Motor neuron (in vitro differentiated cells): ENCODE results near the gene SLC1A5. TPM values are rescaled to one million over a fixed set of nuclear protein-coding genes. Genes with fewer than 3 reads are reported as not detected.
"Not testable (repeated sequence)": the region's sequence is repeated elsewhere in the genome, so short reads cannot be mapped to it uniquely, and the experiment has no call there.

Experiments used
- ATAC-seq, 8 experiments: fragments of 200-7000 bp; cut with Tn5 transposase; replicated peaks in 6 of 8; 2 replicates each; pipeline ENCODE4 v1.8.0; 2021; ENCODE audit warnings: mild to moderate bottlenecking in 8 of 8, moderate library complexity in 8 of 8
- H3K27ac ChIP-seq, 2 donors: fragments of 250-450 bp; sonication (Bioruptor Pico); 2 replicates each; pipeline ENCODE4 v1.9.0; 2021; ENCODE audit warnings: antibody characterized with exemption in 2 of 2, mild to moderate bottlenecking in 2 of 2, moderate library complexity in 1 of 2
- H3K4me1 ChIP-seq, 2 donors: fragments of 250-450 bp; sonication (Bioruptor Pico); replicated peaks in 1 of 2; 2 replicates each; pipeline ENCODE4 v1.6.1; 2021; ENCODE audit warnings: antibody characterized with exemption in 2 of 2, mild to moderate bottlenecking in 2 of 2, moderate library complexity in 1 of 2
- H3K4me3 ChIP-seq, 5 donors: fragments of 250-450 bp; sonication (Bioruptor Pico); 2 replicates each; pipeline ENCODE4 v1.9.0; 2021; ENCODE audit warnings: antibody characterized with exemption in 5 of 5, mild to moderate bottlenecking in 5 of 5, moderate library complexity in 4 of 5
- WGBS, 10 experiments: fragments of 450-650 bp; shearing (Covaris generic); methylation state at CpG; one replicate each; pipeline ENCODE4 v1.0.0; 2022; 5-methylcytosine and 5-hydroxymethylcytosine counted together
- in situ Hi-C, 9 experiments: fragments of 400-800 bp; cut with MboI; loops; one replicate each; pipeline ENCODE4 v1.15.0; 2021; ENCODE audit warnings: low sequenced_read_pairs in 9 of 9, low pct_unique_long_range_greater_than_20kb in 2 of 9; ENCODE audit not compliant: unreplicated experiment in 9 of 9
- total RNA-seq, 8 experiments: library from RNA; unstranded; fragments of 300-600 nt; gene quantifications; 2 replicates each; pipeline versions ENCODE4 v1.2.3 to v1.2.4, GENCODE V29; 2022

Gene SLC1A5
- 10 to 100 TPM; 54.6 to 98.0 (median 77.7) TPM for total RNA-seq

GRCh38 chr19:46788262-46788967, at the start of gene SLC1A5:
Gene SLC1A5 (minus strand): TSS chr19:46788594. CDS start chr19:46787965, 629 bp downstream.
- in situ Hi-C loops = no loop called here
- H3K4me1 ChIP-seq = peaks cover 18 to 25% of the 10 kb centered on the region in 2 donors
- 0 to 2% (median 0%) methylated on average over 1 to 8 of the region's 46 CpGs; no CpG with 5 or more reads in 6 of the 10 experiments for WGBS, 10 experiments
- peak within 1 kb of the TSS; percentile 92 to 95 for H3K27ac ChIP-seq
- peak; percentile 37 to 79 (median 72) for ATAC-seq
- H3K4me3 ChIP-seq = peak within 1 kb of the TSS; percentile 57 to 88 (median 73)

- Histone ChIP-seq H3K27ac (no peak overlapping the region), H3K4me3 (no peak overlapping the region), H3K4me1 (no peaks in the 10 kb centered on the region)
- in situ Hi-C loops = loop anchor here in 3 of 9 experiments (10.0 to 25.0 kb wide), 2 partner anchors 83 to 226 kb away; partner anchors contain the start of gene CALM3 (in 1 of the 3)
- 95 to 100% methylated on average over 1 to 4 of the region's 20 CpGs; no CpG with 5 or more reads in 8 of the 10 experiments for WGBS, 10 experiments
- no peak for ATAC-seq
These were observed 49.8 kb upstream of the SLC1A5 start for GRCh38 chr19:46838160-46838559.

- 87 to 100% (median 100%) methylated on average over 1 to 4 of the region's 6 CpGs; no CpG with 5 or more reads in 4 of the 10 experiments for WGBS, 10 experiments
- no peak overlapping the region for H3K27ac ChIP-seq
- H3K4me1 ChIP-seq = no peaks in the 10 kb centered on the region
- in situ Hi-C loops = loop anchor here in 3 of 9 experiments (10.0 to 25.0 kb wide), 2 partner anchors 80 to 223 kb away; partner anchors contain the start of gene CALM3 (in 1 of the 3)
- H3K4me3 ChIP-seq = no peak overlapping the region
- ATAC-seq = no peak
These were observed 46.6 kb upstream of the SLC1A5 start for GRCh38 chr19:46834984-46835383.

- no peak overlapping the region for H3K27ac ChIP-seq
- in situ Hi-C loops = loop anchor here in 3 of 9 experiments (10.0 to 25.0 kb wide), 2 partner anchors 79 to 222 kb away; partner anchors contain the start of gene CALM3 (in 1 of the 3)
- 17 to 100% (median 92%) methylated on average over 1 to 4 of the region's 5 CpGs; no CpG with 5 or more reads in 1 of the 10 experiments for WGBS, 10 experiments
- H3K4me1 ChIP-seq = no peaks in the 10 kb centered on the region
- no peak for ATAC-seq
- H3K4me3 ChIP-seq = no peak overlapping the region
These were observed 45.7 kb upstream of the SLC1A5 start for GRCh38 chr19:46834121-46834520.

- no peaks in the 10 kb centered on the region for H3K4me1 ChIP-seq
- no peak overlapping the region for H3K27ac ChIP-seq
- ATAC-seq = no peak
- in situ Hi-C loops = loop anchor here in 3 of 9 experiments (10.0 to 25.0 kb wide), 2 partner anchors 76 to 219 kb away; partner anchors contain the start of gene CALM3 (in 1 of the 3)
- WGBS, 10 experiments = 66 to 100% (median 96%) methylated on average over 1 to 2 of the region's 2 CpGs; no CpG with 5 or more reads in 2 of the 10 experiments
- H3K4me3 ChIP-seq = no peak overlapping the region
These were observed 42.5 kb upstream of the SLC1A5 start for GRCh38 chr19:46830864-46831263.

GRCh38 chr19:46828484-46828883, 40.1 kb upstream of the SLC1A5 start:
- 21 to 93% (median 67%) methylated on average over 2 to 5 of the region's 5 CpGs; no CpG with 5 or more reads in 1 of the 10 experiments for WGBS, 10 experiments
- in situ Hi-C loops = loop anchor here in 1 of 9 experiments (25.0 kb wide), 1 partner anchor 216 kb away; the partner anchor contains the start of gene CALM3
- no peak overlapping the region for H3K27ac ChIP-seq
- no peaks in the 10 kb centered on the region for H3K4me1 ChIP-seq
- H3K4me3 ChIP-seq = no peak overlapping the region
- ATAC-seq = peak in 3 of 8 experiments; percentile 50 to 74 (median 57)

- Histone ChIP-seq H3K4me3 (no peak overlapping the region), H3K27ac (no peak overlapping the region), H3K4me1 (peaks cover 5 to 11% of the 10 kb centered on the region in 2 donors)
- no peak for ATAC-seq
- in situ Hi-C loops = loop anchor here in 1 of 9 experiments (25.0 kb wide), 1 partner anchor 213 kb away; the partner anchor contains the start of gene CALM3
- 28 to 92% (median 81%) methylated on average over 2 to 5 of the region's 5 CpGs for WGBS, 10 experiments
These were observed 37.3 kb upstream of the SLC1A5 start for GRCh38 chr19:46825731-46826055.

GRCh38 chr19:46824890-46825730, 36.7 kb upstream of the SLC1A5 start:
- in situ Hi-C loops = loop anchor here in 1 of 9 experiments (25.0 kb wide), 1 partner anchor 213 kb away; the partner anchor contains the start of gene CALM3
- no peak overlapping the region for H3K4me3 ChIP-seq
- WGBS, 10 experiments = 25 to 100% (median 88%) methylated on average over 1 to 13 of the region's 21 CpGs
- no peak overlapping the region for H3K27ac ChIP-seq
- H3K4me1 ChIP-seq = peaks cover 11 to 17% of the 10 kb centered on the region in 2 donors
- no peak for ATAC-seq

- 13 to 100% (median 85%) methylated on average over 1 to 3 of the region's 6 CpGs; no CpG with 5 or more reads in 2 of the 10 experiments for WGBS, 10 experiments
- Histone ChIP-seq H3K4me1 (peaks cover 17 to 21% of the 10 kb centered on the region in 2 donors), H3K27ac (no peak overlapping the region), H3K4me3 (no peak overlapping the region)
- in situ Hi-C loops = no loop called here
- no peak for ATAC-seq
These were observed 34.7 kb upstream of the SLC1A5 start for GRCh38 chr19:46823049-46823448.

- H3K4me3 ChIP-seq, in situ Hi-C loops, H3K27ac ChIP-seq: not testable (repeated sequence)
- 84 to 100% (median 88%) methylated on average over 2 to 4 of the region's 4 CpGs; no CpG with 5 or more reads in 4 of the 10 experiments for WGBS, 10 experiments
- peaks cover 17 to 21% of the 10 kb centered on the region in 2 donors for H3K4me1 ChIP-seq
- ATAC-seq = peak in 1 of 8 experiments; percentile 35
These were observed 34.0 kb upstream of the SLC1A5 start for GRCh38 chr19:46822410-46822787.

- H3K4me1 ChIP-seq = peaks cover 17 to 21% of the 10 kb centered on the region in 2 donors
- peak overlapping the region in 1 of 2 donors; percentile 21 for H3K27ac ChIP-seq
- WGBS, 10 experiments = 62 to 100% (median 85%) methylated on average over 1 to 8 of the region's 18 CpGs; no CpG with 5 or more reads in 4 of the 10 experiments
- no peak overlapping the region for H3K4me3 ChIP-seq
- in situ Hi-C loops = no loop called here
- peak in 7 of 8 experiments; percentile 4 to 70 (median 31) for ATAC-seq
These were observed 33.4 kb upstream of the SLC1A5 start for GRCh38 chr19:46821512-46822409.

GRCh38 chr19:46818812-46819211, 30.4 kb upstream of the SLC1A5 start:
- ATAC-seq = peak in 4 of 8 experiments; percentile 15 to 86 (median 71)
- no peak overlapping the region for H3K4me3 ChIP-seq
- peaks cover 19 to 23% of the 10 kb centered on the region in 2 donors for H3K4me1 ChIP-seq
- H3K27ac ChIP-seq = no peak overlapping the region
- in situ Hi-C loops = no loop called here
- 80 to 100% (median 88%) methylated on average over 1 to 2 of the region's 2 CpGs; no CpG with 5 or more reads in 5 of the 10 experiments for WGBS, 10 experiments
